ENCODE measurements around the gene SLC6A3.

SLC6A3 gene

DNA sequence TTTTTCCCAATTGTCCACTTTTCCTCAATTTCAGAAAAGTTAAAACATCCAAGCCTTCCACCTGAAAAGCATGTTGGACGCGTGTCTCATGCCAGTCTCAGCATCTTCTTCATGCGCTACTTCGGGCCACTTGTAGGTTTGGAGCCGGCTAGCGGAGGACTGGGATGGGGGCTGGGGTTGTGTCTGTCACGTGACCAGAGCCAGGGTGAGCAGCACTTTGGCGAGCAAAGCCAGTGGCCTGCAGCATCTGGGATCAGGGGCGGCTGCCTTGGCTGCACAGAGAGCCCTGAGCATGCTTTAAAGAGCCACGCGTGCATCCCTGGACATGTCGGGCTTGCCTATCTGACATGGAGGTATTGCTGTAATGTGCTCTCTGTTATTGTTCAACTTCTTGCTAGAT lies 41.2 kb downstream of the SLC6A3 start:
- no peak for DNase-seq

DNA sequence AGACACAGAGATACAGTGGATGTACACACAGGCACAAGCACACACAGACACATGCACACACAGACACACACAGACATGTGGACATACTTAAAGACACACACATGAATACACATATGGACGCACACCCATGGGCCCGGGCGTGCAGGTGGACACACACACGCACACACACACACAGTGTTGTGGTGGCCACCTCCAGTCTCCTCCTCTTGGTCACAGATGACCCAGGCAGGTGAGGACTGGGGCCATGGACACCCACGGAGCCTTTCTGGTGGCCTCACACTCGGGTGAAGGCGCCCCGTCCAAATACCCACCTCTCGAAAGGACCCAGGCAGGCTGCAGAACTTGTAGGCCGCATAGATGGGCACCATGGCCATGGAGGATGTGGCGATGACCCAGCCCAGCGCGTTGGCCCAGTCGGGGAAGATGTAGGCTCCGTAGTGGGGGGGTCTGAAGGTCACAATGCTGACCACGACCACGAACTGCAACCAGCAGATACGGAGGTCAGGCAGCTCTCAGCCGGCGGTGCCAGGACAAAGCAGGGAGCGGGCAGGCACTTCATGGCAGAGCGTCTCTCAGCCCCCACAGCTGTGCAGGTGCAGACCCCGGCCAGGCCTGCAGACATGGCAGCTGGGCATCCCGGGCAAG lies 42.5 kb downstream of the SLC6A3 start:
- no peak for DNase-seq

DNA sequence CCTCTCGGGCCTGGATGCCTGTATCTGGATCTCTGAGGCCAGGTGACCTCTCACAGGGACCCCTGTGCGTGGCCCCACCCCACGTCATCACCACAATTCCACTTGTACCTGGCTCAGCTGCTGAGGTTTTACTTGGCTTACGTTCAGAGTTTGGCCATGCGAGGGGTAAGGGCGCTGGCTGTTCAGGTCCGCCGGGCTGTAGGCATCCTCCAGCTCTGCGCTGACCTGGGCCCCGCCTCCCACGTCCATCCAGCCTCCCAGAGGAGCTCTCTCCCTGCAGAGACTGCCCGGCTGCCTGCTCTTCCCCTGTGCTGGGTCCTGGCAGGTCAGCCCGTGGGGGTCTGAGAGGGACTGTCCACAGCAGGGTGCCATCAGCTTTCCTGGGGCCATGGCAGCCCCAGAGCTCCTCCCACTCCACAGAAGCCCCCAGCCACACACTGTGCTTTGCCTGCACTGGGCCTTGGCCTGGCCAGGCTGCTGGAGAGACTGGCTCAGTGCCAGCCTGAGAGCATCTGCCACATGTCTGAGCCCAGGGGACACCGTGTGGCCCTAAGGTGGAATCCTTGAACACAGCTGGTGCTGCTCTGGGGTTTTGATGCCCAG lies 43.6 kb downstream of the SLC6A3 start:
- DNase-seq = peak; percentile 88

DNA sequence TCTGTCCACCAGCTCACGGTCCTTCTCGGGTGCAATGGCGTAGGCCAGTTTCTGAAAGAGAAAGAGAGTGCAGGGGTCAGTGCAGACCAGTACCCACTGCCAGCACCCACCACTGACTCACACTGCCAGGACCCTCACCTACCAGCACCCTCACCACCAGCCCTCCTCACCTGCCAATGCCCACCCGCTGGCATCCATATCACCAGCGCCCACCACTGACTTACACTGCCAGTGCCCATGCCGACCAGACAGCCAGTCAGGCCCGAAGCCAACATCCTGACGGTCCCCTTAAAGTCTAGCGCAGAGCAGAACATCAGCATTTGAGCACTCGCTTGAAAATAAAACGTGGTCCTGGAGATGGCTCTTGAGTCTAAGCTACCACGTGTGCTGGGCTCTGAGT lies 44.3 kb downstream of the SLC6A3 start:
- DNase-seq = no peak

DNA sequence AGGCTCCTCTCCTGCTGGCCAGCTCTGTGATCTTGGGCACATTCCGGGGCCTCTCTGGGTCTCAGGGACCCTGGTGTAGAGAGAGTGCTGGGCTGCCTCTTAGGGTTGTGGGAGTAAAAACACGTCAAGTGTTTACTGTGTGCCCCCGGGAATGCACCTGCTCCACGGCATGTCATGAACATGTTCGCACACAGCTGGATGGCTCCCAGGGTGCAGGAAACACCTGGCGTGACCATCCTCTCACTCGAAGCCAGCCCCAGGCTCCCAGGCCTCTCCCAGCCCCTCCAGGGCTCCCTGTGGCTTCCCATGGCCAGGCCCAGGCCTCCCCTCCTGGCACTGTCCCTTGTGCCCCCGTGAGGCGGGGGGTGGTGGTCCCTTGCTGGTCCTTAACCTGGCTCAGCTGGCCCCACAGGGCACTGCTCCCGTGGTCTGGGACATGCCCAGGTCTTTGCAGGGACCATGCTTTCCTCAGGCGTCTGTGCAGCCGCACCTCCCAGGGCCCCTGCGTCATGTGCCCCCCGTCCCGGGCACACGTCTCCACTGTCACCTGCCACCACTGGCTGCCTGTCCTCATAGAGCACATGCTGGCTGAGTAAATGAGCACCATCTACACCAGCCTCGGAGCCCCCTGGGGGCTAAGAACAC lies 44.9 kb downstream of the SLC6A3 start:
- peak; percentile 68 for DNase-seq

DNA sequence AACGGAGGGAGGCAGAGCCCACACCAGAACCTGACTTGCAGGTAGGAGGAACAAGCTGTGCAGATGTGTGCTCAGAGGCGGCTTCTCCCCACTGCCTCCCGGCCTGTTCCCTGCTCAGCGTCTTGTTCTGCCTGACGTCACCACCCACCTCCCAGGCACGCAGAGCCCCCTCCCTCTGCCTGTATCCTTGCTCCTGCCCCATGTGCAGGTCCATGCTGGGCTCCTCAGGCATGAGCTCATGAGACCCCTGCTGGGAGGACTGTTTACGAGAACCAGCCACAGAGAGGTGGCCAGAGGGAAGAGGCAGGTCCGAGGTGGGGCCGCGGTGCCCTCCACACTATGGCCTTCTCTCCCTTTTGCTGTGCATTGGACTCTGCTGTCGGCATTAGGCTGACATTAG lies 45.5 kb downstream of the SLC6A3 start:
- no peak for DNase-seq

DNA sequence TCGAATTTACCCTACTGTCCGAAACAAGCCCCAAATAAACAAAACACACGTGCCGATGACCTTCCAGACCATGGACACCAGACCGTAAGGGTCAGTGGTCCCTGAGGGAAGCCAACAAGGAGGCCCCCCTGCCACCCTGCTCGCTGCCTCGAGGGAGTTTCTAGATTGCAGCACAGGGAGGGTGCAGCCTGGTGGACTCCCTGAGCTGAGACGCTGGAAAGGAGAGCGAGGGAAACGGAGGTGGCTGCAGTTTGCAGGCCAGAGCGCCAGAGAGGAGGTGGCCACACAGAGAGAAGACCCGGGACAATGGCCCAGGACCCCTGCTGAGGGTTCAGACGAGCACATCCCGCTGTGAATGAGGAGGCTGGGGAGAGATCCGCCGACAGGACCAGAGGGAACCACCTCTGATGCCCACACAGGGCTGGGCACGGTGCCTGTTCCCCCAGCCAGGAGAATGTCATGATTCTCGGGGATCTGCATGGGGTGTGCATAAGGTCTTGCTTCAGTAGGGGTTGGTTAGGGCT lies 48.9 kb downstream of the SLC6A3 start:
- DNase-seq = no peak

DNA sequence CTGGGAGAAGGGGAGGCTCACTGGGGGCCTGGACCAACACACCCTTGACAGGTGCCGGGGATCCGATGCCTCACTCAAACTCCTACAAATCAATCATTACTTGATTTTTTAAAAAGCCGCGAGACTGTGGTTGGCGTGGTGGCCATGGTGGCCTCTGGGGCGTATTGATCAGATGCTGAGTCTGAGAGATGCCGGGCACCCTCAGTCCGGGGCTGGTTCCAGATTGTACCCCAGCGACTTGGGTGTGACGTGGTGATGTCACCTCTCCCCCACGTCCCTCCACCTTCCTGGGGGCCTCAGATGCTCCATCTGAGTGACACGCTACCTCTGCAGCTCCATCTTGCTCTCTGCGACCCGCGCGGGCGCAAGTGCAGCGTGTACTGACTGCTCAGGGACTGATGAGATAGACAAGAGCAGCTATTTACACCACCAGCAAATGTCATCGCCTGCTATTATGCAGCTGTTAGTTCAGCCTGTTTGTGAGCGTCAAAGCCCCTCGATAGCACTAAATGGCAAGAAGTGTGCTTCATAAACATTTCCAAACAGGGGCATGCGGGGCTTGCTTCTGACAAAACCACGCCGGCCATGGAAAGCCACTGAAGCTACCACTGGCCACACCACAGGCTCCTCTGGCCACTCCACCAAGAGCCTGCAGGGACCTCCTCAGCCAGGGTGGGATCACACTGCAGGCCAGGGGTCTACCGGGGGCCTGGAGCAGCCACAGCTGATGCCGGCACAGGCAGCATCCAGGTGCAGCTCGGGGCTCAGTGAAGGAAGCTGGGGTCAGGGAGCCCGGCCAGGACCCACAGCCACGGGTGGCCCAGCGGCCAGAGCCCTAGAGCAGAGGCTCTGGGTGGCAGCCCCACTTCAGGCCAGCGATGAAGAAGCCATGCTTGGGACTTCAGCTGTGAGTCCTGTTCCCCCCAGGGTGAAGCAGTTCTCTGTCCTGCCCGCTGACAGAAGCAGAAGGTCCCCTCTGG lies 50.1 kb downstream of the SLC6A3 start:
- DNase-seq = no peak

DNA sequence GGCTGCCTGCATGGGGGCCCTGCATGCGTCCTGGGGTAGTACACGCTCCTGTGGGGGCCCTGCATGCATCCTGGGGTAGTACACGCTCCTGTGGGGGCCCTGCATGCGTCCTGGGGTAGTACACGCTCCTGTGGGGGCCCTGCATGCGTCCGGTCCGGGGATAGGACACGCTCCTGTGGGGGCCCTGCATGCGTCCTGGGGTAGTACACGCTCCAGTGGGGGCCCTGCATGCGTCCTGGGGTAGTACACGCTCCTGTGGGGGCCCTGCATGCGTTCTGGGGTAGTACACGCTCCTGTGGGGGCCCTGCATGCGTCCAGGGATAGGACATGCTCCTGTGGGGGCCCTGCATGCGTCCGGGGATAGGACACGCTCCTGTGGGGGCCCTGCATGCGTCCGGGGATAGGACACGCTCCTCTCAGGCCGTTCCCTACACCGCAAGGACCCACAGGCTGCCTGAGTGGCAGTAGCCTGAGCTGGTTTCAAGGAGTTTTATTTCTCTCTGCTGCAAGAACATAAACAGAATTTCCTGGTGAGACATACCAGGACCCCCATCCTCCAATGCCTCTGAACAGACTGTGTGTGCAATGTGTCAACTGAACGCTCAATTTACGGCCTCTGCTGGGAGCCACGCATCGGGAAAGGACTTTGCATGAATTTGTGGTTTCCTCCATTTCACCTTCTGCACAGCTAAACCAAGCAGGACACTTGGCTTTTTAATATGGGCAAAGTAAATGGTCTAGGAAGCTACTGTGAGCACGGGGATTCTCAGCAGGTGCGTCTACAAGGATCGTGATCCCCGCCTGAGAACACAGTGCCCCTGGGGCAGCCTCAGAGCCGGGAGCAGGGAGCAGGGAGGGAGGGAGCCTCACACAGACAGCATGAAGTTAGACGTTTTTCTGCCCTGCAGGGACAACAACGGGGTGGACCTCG lies 51.4 kb downstream of the SLC6A3 start:
- no peak for DNase-seq

DNA sequence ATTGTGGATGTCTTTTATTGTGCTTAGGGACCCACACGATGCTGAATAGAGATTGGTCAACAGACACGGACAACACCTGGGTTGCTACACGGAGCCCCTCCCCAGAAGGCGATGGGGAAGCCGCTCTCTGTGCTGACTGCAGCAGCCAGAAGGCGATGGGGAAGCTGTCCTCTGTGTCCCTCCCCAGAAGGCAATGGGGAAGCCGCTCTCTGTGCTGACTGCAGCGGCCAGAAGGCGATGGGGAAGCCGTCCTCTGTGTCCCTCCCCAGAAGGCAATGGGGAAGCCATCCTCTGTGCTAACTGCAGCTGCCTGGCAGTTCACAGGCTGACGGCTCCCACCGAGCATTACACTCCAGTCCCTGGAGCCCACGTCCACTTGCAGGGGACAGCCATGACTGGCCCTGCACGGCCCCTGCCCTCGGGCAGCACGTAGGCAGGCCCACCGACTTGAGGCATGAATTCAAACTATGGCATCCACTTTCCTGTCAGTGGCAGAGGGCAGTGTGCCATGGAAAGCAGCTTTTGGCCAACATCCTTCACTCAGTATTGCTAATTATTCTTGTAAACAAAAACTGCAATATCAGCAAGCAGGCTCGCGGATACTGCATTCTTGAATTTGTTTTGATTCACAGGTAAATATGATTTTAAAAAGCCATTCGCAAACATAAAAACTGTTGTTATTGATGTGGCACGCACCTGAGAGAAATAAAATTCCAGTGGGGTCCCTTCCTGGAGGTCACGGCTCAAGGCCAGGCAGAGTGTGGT lies 52.3 kb downstream of the SLC6A3 start:
- DNase-seq = no peak

DNA sequence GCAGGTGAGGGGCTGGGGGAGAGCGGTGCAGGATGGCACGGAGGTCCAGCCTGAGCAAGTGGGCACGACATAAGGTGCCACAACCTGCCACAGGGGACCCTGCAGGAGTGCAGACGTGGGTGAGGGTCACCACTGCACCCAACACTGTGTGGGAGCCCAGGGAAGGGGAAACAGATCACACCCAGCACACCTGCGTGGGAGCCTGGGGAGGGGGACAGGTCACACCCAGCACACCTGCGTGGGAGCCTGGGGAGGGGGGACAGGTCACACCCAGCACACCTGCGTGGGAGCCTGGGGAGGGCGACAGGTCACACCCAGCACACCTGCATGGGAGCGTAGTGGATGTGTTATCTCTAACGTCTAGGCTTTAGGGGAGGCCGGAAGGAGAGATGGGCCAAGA lies 53.0 kb downstream of the SLC6A3 start:
- DNase-seq = no peak

DNA sequence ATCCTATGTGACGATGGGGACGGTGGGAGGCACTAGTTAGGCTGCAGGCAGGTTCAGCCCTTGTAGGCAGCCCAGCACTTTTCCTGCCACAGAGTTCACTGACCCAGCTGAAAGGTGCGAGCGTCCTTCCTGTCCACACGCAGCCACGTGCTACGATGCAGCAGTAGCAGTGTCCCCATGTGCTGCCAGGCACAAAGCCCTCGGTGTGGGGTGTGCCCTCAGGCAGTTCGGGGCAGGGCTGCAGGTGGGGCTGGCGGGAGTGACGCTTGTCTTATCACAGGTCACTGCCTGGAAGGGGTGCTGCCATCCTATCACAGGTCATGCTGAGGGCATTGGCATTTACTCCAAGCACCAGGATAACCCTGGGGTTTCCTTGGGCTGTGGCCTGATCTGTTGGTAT lies 53.5 kb downstream of the SLC6A3 start:
- DNase-seq = peak; percentile 42

DNA sequence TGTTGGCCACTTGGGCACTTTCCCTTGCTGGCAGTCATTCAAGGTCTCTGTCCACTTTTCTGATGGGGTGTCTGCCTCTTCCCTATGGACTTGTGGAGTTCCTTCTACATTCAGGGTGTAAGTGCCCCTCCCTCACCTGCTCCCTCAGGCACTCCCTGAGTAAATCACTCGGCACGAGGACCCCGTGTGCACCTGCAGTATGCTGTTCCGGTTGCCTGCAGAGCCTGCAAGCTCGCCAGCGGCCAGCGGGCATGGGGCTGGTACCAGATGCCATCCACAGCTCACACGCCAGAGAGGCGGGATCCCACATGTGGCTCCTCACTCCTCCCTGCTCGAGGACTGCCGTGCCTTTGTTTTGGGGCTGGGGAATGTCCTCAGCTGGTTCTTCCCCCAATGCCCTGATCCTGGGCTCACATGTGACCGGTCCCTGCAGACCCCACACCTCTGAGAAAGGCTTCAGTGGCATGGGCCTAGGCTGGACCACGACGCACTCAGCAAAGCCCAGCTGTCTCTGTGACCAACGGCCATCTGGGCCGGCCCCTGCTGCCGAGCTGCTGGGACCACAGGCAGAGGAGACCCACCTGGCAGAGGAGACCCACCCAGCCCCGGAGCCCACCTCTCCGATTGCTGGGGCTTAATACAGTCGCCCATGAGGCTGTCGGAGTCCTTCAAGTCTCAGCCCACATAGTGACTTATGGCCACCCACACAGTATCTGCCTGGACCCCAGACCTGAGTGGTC lies 54.2 kb downstream of the SLC6A3 start:
- DNase-seq = no peak

DNA sequence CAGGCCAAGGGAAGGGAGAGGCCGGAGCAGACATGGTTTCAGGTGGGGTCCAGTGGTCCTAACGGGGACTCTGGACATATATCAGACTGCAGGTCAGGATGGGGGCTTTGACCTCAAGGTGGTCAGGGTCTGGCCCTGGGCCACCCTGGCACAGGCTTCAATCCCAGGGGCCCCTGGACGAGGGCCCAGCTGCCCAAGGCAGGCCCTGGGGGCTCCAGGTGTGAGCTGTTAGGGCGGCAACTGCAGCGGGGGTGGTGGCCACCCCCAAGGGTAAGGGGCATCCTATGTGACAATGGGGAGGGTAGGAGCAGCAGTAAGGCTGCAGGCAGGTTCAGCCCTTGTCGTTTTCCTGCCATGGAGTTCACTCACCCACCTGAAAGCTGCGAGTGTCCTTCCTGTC lies 54.9 kb downstream of the SLC6A3 start:
- DNase-seq = no peak

DNA sequence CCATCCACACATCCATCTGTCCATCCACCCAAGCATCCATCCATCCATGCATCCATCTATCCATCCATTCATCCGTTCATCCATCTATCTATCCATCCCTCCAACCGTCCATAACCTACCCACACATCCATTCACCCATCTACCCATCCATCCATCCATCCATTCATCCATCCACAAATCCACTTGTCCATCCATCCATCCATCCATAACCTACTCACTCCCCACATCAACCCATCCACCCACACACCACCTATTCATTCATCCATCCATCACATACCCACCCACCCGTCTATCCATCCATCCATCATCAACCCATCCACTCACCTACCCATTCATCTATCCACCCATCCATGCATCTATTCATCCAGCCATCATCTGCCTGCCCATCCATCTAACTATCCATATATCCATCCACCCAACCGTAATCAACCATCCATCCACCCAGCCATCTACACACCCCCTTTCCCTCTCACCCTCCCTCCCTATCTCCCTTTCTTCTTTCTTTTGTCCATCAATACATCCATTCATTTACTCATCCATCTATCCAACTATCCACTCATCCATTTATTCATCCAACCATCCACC lies 56.8 kb downstream of the SLC6A3 start:
- no peak for DNase-seq

DNA sequence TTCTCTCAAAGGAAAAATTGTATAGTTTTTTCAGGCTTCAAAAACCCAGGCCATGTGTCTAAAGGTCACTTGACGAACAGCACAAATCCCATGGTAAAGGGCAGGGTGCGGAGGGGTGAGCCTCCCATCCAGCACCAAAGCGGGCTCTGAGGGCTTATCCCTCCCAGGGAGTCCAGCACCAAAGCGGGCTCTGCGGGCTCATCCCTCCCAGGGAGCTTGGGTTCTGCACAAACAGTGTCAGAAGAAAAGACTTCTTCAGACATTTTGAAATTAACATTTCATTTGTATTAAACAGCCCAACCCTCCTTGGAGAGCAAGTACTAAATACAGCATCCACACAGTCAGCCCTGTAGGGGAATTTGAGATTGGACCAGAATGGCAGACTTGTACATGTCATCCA lies 57.4 kb downstream of the SLC6A3 start:
- no peak for DNase-seq

DNA sequence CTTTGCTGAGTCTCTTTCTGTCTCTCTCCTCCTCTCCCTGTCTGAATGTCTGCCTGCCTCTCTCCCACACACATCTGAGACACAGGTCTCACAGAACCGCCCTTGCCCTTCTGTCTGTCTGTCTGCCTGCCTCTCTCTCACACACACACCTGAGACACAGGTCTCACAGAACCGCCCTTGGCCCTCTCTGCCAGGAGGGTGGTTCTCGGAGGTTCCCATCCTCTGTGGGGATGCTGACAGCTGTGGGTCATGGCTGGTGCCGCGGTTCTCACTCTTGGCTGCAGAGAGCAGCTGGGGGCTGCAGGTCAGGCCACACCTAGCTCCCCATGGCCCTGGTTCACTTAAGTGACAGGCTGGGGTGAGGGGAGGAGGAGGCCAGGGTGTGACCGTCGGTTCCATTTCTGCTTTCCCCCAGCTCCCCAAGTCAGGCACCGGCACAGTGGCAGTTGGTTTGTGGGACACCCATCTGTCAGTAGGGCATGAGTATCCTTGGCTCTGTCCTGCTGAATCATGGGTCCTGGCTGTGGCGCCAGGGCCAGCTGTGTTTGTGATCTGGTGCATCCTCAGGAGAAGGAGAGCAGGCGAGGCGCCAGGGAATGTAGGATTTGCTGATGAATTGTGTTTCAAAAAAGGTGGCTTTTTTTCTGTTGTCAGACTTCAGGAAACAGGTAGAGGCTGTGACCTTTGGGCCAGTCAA lies 58.0 kb downstream of the SLC6A3 start:
- DNase-seq = peak; percentile 94

DNA sequence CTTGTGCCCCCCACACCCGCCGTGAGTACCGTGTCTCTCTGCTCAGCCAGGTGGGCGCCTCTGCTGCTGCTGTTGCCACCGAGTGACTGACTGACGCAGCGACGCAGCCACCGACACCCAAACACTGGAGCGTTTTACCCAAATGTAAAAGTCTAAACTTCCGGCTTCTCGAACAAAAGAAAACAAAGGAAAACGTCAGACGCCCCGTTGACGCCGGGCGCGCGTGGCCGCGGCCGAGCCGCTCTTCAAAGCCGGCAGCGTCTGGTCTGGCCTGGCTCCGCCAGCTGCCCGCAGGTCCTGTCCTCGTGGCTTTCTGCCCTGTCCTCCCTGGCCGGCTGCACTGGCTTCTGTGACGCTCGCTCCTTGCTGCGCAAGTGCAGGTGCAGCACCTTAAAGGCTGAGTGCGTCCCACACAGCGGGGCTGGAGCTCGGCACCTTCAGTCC lies 58.9 kb downstream of the SLC6A3 start:
- peak; percentile 87 for DNase-seq

Data from RPMI8226 (cell line).